Uterus (tissue), 2 donors: ENCODE results near the gene TESK2.
"Not testable (repeated sequence)": the region's sequence is repeated elsewhere in the genome, so short reads cannot be mapped to it uniquely, and the experiment has no call there.

ENCODE experiments used
- CTCF ChIP-seq, 4 experiments: fragments of 200-600 bp in 2 of 4; fragments of 450-650 bp in 2 of 4; sonication (generic) in 2 of 4; IDR thresholded peaks; one replicate each; pipeline ENCODE4 v1.5.1; 2016 to 2019; ENCODE audit warnings: antibody characterized with exemption in 4 of 4, mild to moderate bottlenecking in 2 of 4, moderate library complexity in 1 of 4
- POLR2A ChIP-seq, 2 donors: fragments of 450-650 bp; IDR thresholded peaks; one replicate each; pipeline ENCODE4 v1.6.1; 2016; ENCODE audit warnings: antibody characterized with exemption in 2 of 2, mild to moderate bottlenecking in 1 of 2, moderate library complexity in 1 of 2

- TF ChIP-seq POLR2A, CTCF (IDR thresholded peaks at IDR 0.05): not testable (repeated sequence)
These were observed 33.0 kb upstream of the TESK2 start for GRCh38 chr1:45523975-45524374.
